KMS-11 (cell line): ENCODE data around the gene ACHE.

Experiments used
- H2AFZ ChIP-seq: fragments of 200-600 bp; sonication (generic); 2 replicates; pipeline ENCODE4 v1.6.1; 2016; ENCODE audit warnings: antibody characterized with exemption, mixed run types, low read depth
- H3K27ac ChIP-seq: fragments of 200-600 bp; sonication (generic); 2 replicates; pipeline ENCODE4 v1.6.1; 2016; ENCODE audit warnings: mild to moderate bottlenecking, mixed run types
- H3K27me3 ChIP-seq: fragments of 200-600 bp; sonication (generic); 2 replicates; pipeline ENCODE4 v1.6.1; 2017; ENCODE audit warnings: mild to moderate bottlenecking, low read depth, mixed run types, moderate library complexity; ENCODE audit not compliant: insufficient read depth
- H3K36me3 ChIP-seq: fragments of 200-600 bp; sonication (generic); 2 replicates; pipeline ENCODE4 v1.6.1; 2017; ENCODE audit warnings: mild to moderate bottlenecking, mixed run types; ENCODE audit not compliant: insufficient read depth
- H3K4me1 ChIP-seq: fragments of 200-600 bp; sonication (generic); 2 replicates; pipeline ENCODE4 v1.6.1; 2016; ENCODE audit warnings: mild to moderate bottlenecking, low read depth, mixed run types; ENCODE audit not compliant: poor library complexity, severe bottlenecking
- H3K4me2 ChIP-seq: fragments of 200-600 bp; sonication (generic); 2 replicates; pipeline ENCODE4 v1.7.0; 2016; ENCODE audit warnings: mild to moderate bottlenecking, mixed run types
- H3K4me3 ChIP-seq: fragments of 200-600 bp; sonication (generic); IDR thresholded peaks from 2 replicates; pipeline ENCODE4 v1.6.1; 2017; ENCODE audit warnings: low read depth, low read length, mixed read lengths; ENCODE audit not compliant: insufficient read depth
- H3K79me2 ChIP-seq: fragments of 200-600 bp; sonication (generic); 2 replicates; pipeline ENCODE4 v1.6.1; 2016; ENCODE audit warnings: low read depth, mixed run types; ENCODE audit not compliant: insufficient read depth
- H3K9ac ChIP-seq: fragments of 200-600 bp; sonication (generic); 2 replicates; pipeline ENCODE4 v1.6.1; 2016; ENCODE audit warnings: mild to moderate bottlenecking, mixed run types
- H4K20me1 ChIP-seq: fragments of 200-600 bp; sonication (generic); 2 replicates; pipeline ENCODE4 v1.6.1; 2016; ENCODE audit warnings: mild to moderate bottlenecking, mixed run types; ENCODE audit not compliant: insufficient read depth
- TF ChIP-seq, protein P1 (sequence below): fragments of 200-600 bp; sonication (generic); conservative IDR thresholded peaks from 2 replicates; pipeline ENCODE4 v1.6.1; 2017; ENCODE audit warnings: low read depth, mild to moderate bottlenecking, antibody characterized with exemption, low read length, moderate library complexity, mixed read lengths

Gene ACHE

DNA sequence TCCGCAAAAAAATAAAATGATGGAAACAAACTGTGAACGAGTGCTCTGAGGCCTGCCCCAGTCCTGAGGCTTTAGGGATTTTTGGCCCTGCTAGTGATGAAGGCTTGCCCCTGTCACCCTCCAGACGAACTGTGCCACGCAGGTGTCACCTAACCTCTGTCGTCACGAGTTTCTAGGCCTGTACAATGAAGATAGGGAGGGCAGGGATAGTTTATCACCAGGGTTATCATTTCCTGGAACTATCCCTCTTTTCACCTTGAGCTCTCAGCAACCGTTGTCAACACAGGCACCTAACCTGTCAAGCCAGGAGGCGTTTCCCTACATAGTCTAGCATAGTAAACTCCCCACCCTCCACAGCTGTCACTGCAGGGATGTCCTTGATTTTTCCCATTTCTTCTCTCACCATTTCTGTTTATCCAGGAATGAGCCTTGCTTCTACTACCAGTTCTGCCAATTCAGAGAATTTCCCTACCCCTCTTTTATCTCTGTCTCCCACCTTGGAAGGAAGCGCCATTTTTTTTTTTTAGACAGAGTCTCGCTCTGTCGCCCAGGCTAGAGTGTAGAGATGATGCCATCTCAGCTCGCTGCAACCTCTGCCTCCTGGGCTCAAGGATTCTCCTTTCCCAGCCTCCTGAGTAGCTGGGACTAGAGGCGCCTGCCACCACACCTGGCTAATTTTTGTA is 2.2 kb upstream of the ACHE start:
- Histone ChIP-seq H3K27me3 (peaks cover 35% of the 10 kb centered on the region), H3K4me3 (no peak overlapping the region), H3K36me3 (no peaks in the 10 kb centered on the region), H3K9ac (no peak overlapping the region), H4K20me1 (no peaks in the 10 kb centered on the region), H3K79me2 (no peaks in the 10 kb centered on the region), H2AFZ (no peak overlapping the region), H3K27ac (no peak overlapping the region), H3K4me1 (peaks cover 33% of the 10 kb centered on the region), H3K4me2 (no peak overlapping the region)
- TF ChIP-seq, protein P1, sequence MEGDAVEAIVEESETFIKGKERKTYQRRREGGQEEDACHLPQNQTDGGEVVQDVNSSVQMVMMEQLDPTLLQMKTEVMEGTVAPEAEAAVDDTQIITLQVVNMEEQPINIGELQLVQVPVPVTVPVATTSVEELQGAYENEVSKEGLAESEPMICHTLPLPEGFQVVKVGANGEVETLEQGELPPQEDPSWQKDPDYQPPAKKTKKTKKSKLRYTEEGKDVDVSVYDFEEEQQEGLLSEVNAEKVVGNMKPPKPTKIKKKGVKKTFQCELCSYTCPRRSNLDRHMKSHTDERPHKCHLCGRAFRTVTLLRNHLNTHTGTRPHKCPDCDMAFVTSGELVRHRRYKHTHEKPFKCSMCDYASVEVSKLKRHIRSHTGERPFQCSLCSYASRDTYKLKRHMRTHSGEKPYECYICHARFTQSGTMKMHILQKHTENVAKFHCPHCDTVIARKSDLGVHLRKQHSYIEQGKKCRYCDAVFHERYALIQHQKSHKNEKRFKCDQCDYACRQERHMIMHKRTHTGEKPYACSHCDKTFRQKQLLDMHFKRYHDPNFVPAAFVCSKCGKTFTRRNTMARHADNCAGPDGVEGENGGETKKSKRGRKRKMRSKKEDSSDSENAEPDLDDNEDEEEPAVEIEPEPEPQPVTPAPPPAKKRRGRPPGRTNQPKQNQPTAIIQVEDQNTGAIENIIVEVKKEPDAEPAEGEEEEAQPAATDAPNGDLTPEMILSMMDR, result no peak

- Histone ChIP-seq H3K27ac (no peak overlapping the region), H2AFZ (peak overlapping the region; percentile 36; the same call in 1 of the 2 replicates), H3K4me3 (no peak overlapping the region), H3K27me3 (peaks cover 44% of the 10 kb centered on the region), H3K4me2 (peak overlapping the region; percentile 14; the same call in 1 of the 2 replicates), H3K9ac (no peak overlapping the region), H3K36me3 (no peaks in the 10 kb centered on the region), H3K4me1 (peaks cover 24% of the 10 kb centered on the region), H4K20me1 (no peaks in the 10 kb centered on the region), H3K79me2 (no peaks in the 10 kb centered on the region)
- TF ChIP-seq, protein P1, result peak; percentile 73
Observed at GRCh38 chr7:100896732-100897608, 1.3 kb upstream of the ACHE start.

DNA sequence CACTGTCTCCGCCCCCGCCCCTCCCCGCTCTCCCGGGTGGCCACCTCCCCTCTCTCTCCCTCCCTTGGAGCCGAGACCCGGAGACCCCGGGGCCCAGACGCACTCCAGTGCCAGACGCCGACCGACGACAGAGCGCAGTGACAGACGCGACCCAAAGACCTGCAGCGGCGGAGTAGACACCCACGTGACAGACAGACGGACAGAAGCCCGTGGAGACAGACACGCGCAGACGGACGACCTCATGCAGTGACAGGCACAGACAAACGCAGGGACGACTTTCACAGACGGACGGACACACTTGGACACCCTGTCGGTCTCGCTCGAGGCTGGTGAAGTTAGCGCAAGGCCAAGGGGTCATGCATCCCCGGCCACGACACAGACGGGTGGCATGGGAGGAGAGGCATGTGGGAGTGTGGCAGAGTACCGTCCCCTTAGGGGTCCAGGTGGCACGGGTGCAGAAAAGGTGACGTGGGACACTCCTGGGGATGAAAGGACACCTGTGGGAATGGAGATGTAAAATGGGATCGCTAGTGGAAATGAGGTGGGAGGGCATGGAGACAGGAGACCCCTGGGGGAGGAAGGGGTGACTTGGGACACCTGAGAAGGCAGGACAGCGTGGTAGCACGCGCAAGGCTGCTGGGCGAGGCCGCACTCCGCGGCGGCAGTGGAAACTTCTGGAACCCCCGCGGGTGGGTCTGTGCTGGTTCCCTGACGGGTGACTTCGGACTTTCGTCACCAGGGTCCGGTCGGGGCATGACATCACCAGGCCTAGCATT is 456 bp upstream of the ACHE start:
- TF ChIP-seq, protein P1, result no peak
- H4K20me1 ChIP-seq, result no peaks in the 10 kb centered on the region
- no peak overlapping the region; the same call in 1 of the 2 replicates for H3K4me2 ChIP-seq
- H3K79me2 ChIP-seq, result no peaks in the 10 kb centered on the region
- H3K27ac ChIP-seq, result no peak overlapping the region
- no peak overlapping the region for H3K4me3 ChIP-seq
- H3K36me3 ChIP-seq, result no peaks in the 10 kb centered on the region
- H3K9ac ChIP-seq, result no peak overlapping the region
- peaks cover 16% of the 10 kb centered on the region for H3K4me1 ChIP-seq
- no peak overlapping the region; the same call in 1 of the 2 replicates for H2AFZ ChIP-seq
- peaks cover 52% of the 10 kb centered on the region for H3K27me3 ChIP-seq
